Hepatocyte (in vitro differentiated cells): ENCODE measurements around the gene C1orf198. TPM values are rescaled to one million over a fixed set of nuclear protein-coding genes. Genes with fewer than 3 reads are reported as not detected.
"Not testable (repeated sequence)": the region's sequence is repeated elsewhere in the genome, so short reads cannot be mapped to it uniquely, and the experiment has no call there.

ENCODE experiments used
- DNase-seq: peaks from one replicate; pipeline ENCODE4 v3.0.0-alpha.2; 2016; ENCODE audit warnings: low spot score
- H2AFZ ChIP-seq: fragments of 200-600 bp; sonication (generic); 2 replicates; pipeline ENCODE4 v1.6.0; 2016; ENCODE audit warnings: antibody characterized with exemption, mild to moderate bottlenecking
- H3K27ac ChIP-seq: fragments of 200-600 bp; sonication (generic); 2 replicates; pipeline ENCODE4 v1.5.1; 2016; ENCODE audit warnings: mild to moderate bottlenecking
- H3K27me3 ChIP-seq: fragments of 200-600 bp; sonication (generic); 2 replicates; pipeline ENCODE4 v1.6.1; 2016
- H3K36me3 ChIP-seq: fragments of 200-600 bp; sonication (generic); replicated peaks from 2 replicates; pipeline ENCODE4 v1.5.1; 2016; ENCODE audit warnings: low read depth; ENCODE audit not compliant: insufficient read depth
- H3K4me1 ChIP-seq: fragments of 200-600 bp; sonication (generic); 2 replicates; pipeline ENCODE4 v1.5.1; 2016; ENCODE audit warnings: mild to moderate bottlenecking, moderate library complexity; ENCODE audit not compliant: insufficient read depth
- H3K4me2 ChIP-seq: fragments of 200-600 bp; sonication (generic); 2 replicates; pipeline ENCODE4 v1.6.0; 2016
- H3K4me3 ChIP-seq: fragments of 200-600 bp; sonication (generic); 2 replicates; pipeline ENCODE4 v1.5.1; 2016; ENCODE audit warnings: mild to moderate bottlenecking
- H3K79me2 ChIP-seq: fragments of 200-600 bp; sonication (generic); 2 replicates; pipeline ENCODE4 v1.6.0; 2017; ENCODE audit warnings: mild to moderate bottlenecking
- H3K9me2 ChIP-seq: fragments of 200-600 bp; sonication (generic); replicated peaks from 2 replicates; pipeline ENCODE4 v1.6.0; 2017; ENCODE audit warnings: mild to moderate bottlenecking; ENCODE audit not compliant: insufficient read depth
- H3K9me3 ChIP-seq: fragments of 200-600 bp; sonication (generic); 2 replicates; pipeline ENCODE4 v1.5.1; 2016; ENCODE audit warnings: low read depth, mild to moderate bottlenecking
- H4K20me1 ChIP-seq: fragments of 200-600 bp; sonication (generic); 2 replicates; pipeline ENCODE4 v1.6.0; 2016; ENCODE audit warnings: mild to moderate bottlenecking; ENCODE audit not compliant: insufficient read depth, poor library complexity, severe bottlenecking
- EZH2 ChIP-seq: fragments of 200-600 bp; sonication (generic); IDR thresholded peaks from 2 replicates; pipeline ENCODE4 v1.6.1; 2016; ENCODE audit warnings: antibody characterized with exemption, mild to moderate bottlenecking, borderline replicate concordance
- EZH2phosphoT487 ChIP-seq: fragments of 200-600 bp; sonication (generic); IDR thresholded peaks from one replicate; pipeline ENCODE4 v1.6.1; 2018; ENCODE audit warnings: antibody characterized with exemption, mild to moderate bottlenecking, low read depth, moderate library complexity; ENCODE audit not compliant: unreplicated experiment, severe bottlenecking
- WGBS: methylation state at CpG from one replicate; pipeline ENCODE4 v1.1.6; 2016; ENCODE audit warnings: low lambda C conversion rate; ENCODE audit errors: missing lambda C conversion rate; 5-methylcytosine and 5-hydroxymethylcytosine counted together
- polyA plus RNA-seq: library from polyadenylated mRNA; unstranded; fragments of >200 nt; fragmentation: Nextera tagmentation; extraction: Ambion mirVana; gene quantifications from 2 replicates; pipeline ENCODE4 v1.2.1, GENCODE V29; 2016
- total RNA-seq: library from RNA; depleted of rRNA; stranded (reverse); fragments of >200 nt; gene quantifications from 2 replicates; pipeline ENCODE4 v1.2.3, GENCODE V29; 2014
- TF ChIP-seq, protein P1 (sequence below): fragments of 200-600 bp; sonication (generic); IDR thresholded peaks from 2 replicates; pipeline ENCODE4 v1.5.1; 2016; ENCODE audit warnings: antibody characterized with exemption, mild to moderate bottlenecking; ENCODE audit not compliant: poor library complexity

The C1orf198 gene
- total and polyA plus RNA-seq, 2 experiments from 2014 or later = 41.4 to 56.9 TPM

- TF ChIP-seq EZH2phosphoT487 = no peak
- TF ChIP-seq, protein P1, sequence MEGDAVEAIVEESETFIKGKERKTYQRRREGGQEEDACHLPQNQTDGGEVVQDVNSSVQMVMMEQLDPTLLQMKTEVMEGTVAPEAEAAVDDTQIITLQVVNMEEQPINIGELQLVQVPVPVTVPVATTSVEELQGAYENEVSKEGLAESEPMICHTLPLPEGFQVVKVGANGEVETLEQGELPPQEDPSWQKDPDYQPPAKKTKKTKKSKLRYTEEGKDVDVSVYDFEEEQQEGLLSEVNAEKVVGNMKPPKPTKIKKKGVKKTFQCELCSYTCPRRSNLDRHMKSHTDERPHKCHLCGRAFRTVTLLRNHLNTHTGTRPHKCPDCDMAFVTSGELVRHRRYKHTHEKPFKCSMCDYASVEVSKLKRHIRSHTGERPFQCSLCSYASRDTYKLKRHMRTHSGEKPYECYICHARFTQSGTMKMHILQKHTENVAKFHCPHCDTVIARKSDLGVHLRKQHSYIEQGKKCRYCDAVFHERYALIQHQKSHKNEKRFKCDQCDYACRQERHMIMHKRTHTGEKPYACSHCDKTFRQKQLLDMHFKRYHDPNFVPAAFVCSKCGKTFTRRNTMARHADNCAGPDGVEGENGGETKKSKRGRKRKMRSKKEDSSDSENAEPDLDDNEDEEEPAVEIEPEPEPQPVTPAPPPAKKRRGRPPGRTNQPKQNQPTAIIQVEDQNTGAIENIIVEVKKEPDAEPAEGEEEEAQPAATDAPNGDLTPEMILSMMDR = no peak
- TF ChIP-seq EZH2 = no peak
- Histone ChIP-seq H3K4me3 (no peak overlapping the region), H3K9me2 (no peaks in the 10 kb centered on the region), H3K36me3 (no peaks in the 10 kb centered on the region), H3K79me2 (peaks cover 16% of the 10 kb centered on the region), H3K27ac (no peak overlapping the region), H3K4me1 (peaks cover 10% of the 10 kb centered on the region), H2AFZ (no peak overlapping the region), H3K9me3 (no peaks in the 10 kb centered on the region), H3K4me2 (no peak overlapping the region), H4K20me1 (no peaks in the 10 kb centered on the region), H3K27me3 (no peaks in the 10 kb centered on the region)
- no peak for DNase-seq
- WGBS = 96% methylated on average over 3 of the region's 3 CpGs
Measured at GRCh38 chr1:230848235-230848634, 20.1 kb downstream of the C1orf198 start.

DNA sequence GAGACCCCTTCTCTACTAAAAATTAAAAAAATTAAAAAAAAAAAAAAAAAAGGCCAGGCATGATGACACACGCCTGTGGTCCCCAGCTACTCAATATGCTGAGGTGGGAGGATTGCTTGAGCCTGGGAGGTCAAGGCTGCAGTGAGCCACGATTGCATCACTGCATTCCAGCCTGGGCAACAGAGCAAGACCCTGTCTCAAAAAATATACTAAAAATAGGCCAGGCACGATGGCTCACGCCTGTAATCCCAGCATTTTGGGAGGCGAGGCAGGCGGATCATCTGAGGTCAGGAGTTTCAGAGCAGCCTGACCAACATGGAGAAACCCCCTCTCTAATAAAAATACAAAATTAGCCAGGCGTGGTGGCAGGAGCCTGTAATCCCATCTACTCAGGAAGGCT is 23.1 kb downstream of the C1orf198 start:
- not testable (repeated sequence) for H3K9me3 ChIP-seq, H2AFZ ChIP-seq, H3K27me3 ChIP-seq, H3K27ac ChIP-seq, H3K36me3 ChIP-seq, DNase-seq, H3K4me2 ChIP-seq, H3K4me3 ChIP-seq, H4K20me1 ChIP-seq, H3K9me2 ChIP-seq, H3K4me1 ChIP-seq
- 83% methylated on average over 7 of the region's 7 CpGs for WGBS
- peaks cover 14% of the 10 kb centered on the region for H3K79me2 ChIP-seq

DNA sequence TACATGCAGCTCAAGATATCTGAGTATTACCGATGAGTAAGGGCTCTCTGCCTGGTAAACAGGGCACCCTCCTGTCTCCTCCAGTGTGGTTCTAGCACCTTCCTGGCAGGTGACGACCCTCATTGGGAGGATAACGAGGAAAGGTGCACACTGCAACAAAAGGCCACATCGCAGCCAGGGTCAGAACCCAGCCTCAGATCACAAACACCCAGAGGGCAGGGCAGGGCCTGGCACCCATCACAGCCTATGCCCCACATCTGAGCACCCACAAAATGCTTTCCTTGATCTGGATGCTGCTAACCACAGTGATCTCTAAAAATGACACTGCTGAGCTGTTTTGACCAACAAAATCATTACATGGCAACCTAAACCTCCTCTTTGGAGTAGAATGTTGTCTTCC is 23.8 kb downstream of the C1orf198 start:
- H3K4me1 ChIP-seq = peaks cover 6% of the 10 kb centered on the region
- DNase-seq = no peak
- no peak overlapping the region for H2AFZ ChIP-seq
- no peak overlapping the region for H3K27ac ChIP-seq
- H3K4me3 ChIP-seq = no peak overlapping the region
- no peaks in the 10 kb centered on the region for H3K9me3 ChIP-seq
- no peak overlapping the region for H3K4me2 ChIP-seq
- H4K20me1 ChIP-seq = no peaks in the 10 kb centered on the region
- 100% methylated on average over 4 of the region's 4 CpGs for WGBS
- TF ChIP-seq EZH2 = no peak
- TF ChIP-seq, protein P1 = no peak
- no peak for TF ChIP-seq EZH2phosphoT487
- H3K36me3 ChIP-seq = no peaks in the 10 kb centered on the region
- H3K9me2 ChIP-seq = no peaks in the 10 kb centered on the region
- peaks cover 12% of the 10 kb centered on the region for H3K79me2 ChIP-seq
- H3K27me3 ChIP-seq = no peaks in the 10 kb centered on the region

GRCh38 chr1:230843503-230844309 is 24.6 kb downstream of the C1orf198 start:
- Histone ChIP-seq H3K9me2 (no peaks in the 10 kb centered on the region), H3K4me2 (no peak overlapping the region), H2AFZ (no peak overlapping the region), H3K9me3 (no peaks in the 10 kb centered on the region), H3K4me1 (no peaks in the 10 kb centered on the region), H3K36me3 (no peaks in the 10 kb centered on the region), H3K27ac (no peak overlapping the region), H3K4me3 (no peak overlapping the region), H3K27me3 (no peaks in the 10 kb centered on the region), H3K79me2 (peaks cover 12% of the 10 kb centered on the region), H4K20me1 (no peaks in the 10 kb centered on the region)
- 97% methylated on average over 27 of the region's 28 CpGs for WGBS
- no peak for DNase-seq
- TF ChIP-seq EZH2phosphoT487 = no peak
- TF ChIP-seq, protein P1 = no peak
- no peak for TF ChIP-seq EZH2
